ENCODE data around the gene TMEM95.

DNA sequence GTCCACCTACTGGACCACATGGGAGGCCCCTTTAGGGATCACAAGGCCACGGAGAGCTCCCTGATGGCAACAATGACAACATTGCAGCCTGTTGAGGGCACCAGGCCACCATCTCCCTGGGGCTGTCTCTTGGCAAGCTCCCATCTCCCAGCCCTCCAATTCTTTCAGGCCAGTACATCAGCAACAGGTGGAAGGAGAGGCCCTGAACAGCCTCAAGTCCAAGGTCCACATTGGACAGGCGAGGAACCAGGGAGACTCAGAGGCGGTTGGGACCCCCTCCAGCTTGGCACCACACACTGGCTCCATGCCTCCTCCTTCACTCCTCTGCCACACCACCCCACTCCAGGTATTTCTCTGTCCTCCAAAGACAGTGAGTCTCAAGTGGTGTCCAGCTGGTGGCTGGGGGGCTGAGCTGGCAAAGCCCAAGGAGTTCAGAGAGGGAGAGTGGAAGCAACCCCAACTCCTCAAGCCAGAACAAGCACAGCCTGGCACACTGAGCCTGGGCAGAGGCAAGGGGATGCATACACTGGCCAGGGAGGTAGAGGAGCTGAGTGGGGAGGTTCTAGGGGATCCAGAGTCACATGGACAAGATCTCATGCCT is 19.9 kb upstream of the TMEM95 start:
- TF ChIP-seq, protein P1, sequence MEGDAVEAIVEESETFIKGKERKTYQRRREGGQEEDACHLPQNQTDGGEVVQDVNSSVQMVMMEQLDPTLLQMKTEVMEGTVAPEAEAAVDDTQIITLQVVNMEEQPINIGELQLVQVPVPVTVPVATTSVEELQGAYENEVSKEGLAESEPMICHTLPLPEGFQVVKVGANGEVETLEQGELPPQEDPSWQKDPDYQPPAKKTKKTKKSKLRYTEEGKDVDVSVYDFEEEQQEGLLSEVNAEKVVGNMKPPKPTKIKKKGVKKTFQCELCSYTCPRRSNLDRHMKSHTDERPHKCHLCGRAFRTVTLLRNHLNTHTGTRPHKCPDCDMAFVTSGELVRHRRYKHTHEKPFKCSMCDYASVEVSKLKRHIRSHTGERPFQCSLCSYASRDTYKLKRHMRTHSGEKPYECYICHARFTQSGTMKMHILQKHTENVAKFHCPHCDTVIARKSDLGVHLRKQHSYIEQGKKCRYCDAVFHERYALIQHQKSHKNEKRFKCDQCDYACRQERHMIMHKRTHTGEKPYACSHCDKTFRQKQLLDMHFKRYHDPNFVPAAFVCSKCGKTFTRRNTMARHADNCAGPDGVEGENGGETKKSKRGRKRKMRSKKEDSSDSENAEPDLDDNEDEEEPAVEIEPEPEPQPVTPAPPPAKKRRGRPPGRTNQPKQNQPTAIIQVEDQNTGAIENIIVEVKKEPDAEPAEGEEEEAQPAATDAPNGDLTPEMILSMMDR (IDR thresholded peaks at IDR 0.05; ENCODE audit: low read depth, low read length), result no peak
- no peak for TF ChIP-seq EZH2phosphoT487 (IDR thresholded peaks at IDR 0.05; ENCODE audit: low read depth)

All from OCI-LY3 (cell line).